NCI-H510A treated with DMSO at 0.1 percent for 48 hours (cell line): ENCODE data around the gene TBC1D3B.
"Not testable (repeated sequence)": the region's sequence is repeated elsewhere in the genome, so short reads cannot be mapped to it uniquely, and the experiment has no call there.

Source experiments
- DNase-seq: peaks from one replicate; lab custom pipeline; 2025; lab: John Stamatoyannopoulos, UW

Gene TBC1D3B

GRCh38 chr17:36181446-36182175 is 5.2 kb upstream of the TBC1D3B start:
- not testable (repeated sequence) for DNase-seq

- DNase-seq, result not testable (repeated sequence)
Measured at GRCh38 chr17:36168836-36169235, 7.6 kb downstream of the TBC1D3B start.

- DNase-seq, result no peak
Measured at GRCh38 chr17:36153895-36154610, 22.4 kb downstream of the TBC1D3B start.

DNA sequence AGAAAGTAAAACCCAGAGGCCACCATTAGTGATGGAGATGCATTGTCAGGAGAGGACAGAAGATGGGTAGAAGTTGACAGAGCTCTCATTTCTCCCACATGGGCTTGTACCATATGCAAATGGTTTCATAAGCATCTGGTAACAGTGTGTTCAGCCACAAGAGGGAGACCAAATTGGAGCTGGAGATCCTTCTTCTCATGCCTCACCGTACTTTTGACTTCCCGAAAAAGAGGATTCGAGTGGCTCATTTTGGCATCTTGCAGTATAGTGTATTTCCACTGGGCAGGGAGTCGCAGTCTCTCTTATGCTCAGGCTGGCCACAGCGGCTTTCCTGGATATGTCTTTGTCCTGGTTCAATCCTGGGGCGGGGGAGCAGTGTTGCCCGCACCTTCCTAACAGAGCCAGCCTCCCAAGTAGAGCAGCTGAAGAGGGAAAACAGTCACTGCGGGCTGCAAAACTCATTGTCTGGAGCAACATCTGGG is 23.8 kb downstream of the TBC1D3B start:
- no peak for DNase-seq

DNA sequence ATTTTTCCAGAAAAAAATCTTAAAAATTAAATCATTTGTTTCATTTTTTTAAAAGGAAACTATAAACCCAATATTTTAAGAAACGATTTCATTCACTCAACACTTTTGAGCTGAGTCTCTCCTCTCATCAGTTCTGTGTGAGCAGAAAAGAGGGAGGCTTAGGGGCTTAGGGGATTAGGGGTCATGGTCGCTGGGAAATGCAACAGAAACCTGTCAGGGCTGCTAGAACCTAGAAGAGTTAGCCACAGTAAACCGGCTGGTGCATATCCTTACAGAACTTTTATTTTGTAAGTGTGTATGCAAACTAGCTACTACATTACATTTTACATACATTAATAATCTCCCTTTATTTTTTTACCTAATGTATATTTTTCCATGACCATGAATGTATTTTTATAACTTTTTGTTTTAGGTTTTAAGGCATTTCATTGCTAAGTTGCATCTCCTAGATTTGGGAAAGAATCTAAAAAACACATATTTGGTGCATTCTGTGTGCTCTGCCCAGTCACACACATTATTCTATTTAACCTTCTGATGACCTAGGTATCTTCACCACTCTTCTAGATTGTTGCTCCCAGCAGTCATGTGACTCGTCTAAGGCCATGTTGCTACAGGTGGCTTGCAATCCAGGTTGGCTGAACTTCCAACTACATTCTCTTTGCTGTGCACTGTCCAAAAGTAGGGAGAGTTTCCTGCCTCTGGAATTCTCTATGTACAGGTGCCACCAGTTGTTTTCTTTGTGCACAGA is 24.4 kb downstream of the TBC1D3B start:
- DNase-seq, result no peak

GRCh38 chr17:36149296-36149820 is 27.1 kb downstream of the TBC1D3B start:
- no peak for DNase-seq

- DNase-seq, result peak; percentile 57
Measured at GRCh38 chr17:36148559-36149295, 27.7 kb downstream of the TBC1D3B start.

- no peak for DNase-seq
Measured at GRCh38 chr17:36147601-36148000, 28.8 kb downstream of the TBC1D3B start.

DNA sequence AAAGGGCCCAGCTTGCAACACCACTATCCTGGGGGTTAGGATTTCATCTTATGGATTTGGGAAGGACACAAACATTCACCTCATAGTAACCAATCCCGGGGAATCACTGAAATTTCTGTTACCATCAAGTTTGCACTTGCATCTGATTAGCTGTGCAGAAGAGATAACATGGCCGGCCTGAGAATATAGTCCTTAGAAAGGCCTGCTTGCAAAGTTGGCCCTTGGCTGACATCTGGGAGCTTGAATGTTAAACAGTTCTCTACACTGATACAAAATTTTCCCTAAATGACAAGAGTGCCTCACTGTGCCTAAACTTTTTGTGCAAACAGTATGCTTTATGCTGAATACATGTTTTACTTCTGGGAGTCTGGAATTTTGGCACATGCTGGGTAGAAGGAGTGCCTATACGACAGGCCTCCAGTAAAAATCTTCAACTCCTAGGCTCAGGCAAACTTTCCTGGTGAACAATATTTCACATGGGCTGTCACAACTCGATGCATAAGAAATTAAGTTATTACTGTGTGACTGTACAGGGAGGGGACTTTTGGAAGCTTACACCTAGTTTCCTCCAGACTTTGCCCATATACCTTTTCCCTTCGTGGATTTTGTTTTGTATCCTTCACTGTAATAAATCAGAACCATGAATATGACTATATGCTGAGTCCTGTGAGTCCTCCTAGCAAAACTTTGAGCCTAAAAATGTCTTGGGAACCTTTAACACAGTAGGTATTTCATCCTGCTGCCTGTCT is 31.3 kb downstream of the TBC1D3B start:
- DNase-seq, result no peak

- no peak for DNase-seq
Measured at GRCh38 chr17:36144014-36144413, 32.4 kb downstream of the TBC1D3B start.

DNA sequence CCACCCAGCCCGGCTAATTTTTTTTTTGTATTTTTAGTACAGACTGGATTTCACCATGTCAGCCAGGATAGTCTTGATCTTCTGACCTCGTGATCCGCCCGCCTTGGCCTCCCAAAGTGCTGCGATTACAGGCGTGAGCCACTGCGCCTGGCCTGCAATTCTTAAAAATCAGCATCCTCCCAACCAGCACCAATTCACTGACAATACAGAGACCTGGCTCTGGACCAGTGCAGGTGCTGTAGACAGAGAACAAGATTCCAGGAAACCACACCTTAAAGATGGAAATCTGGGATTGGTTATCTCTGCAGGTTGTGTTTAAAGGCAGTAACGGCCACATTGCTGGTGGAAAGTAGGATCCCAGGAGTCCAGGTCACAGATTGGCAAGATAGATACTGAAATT is 33.6 kb downstream of the TBC1D3B start:
- no peak for DNase-seq

GRCh38 chr17:36142235-36142634 is 34.2 kb downstream of the TBC1D3B start:
- no peak for DNase-seq

DNA sequence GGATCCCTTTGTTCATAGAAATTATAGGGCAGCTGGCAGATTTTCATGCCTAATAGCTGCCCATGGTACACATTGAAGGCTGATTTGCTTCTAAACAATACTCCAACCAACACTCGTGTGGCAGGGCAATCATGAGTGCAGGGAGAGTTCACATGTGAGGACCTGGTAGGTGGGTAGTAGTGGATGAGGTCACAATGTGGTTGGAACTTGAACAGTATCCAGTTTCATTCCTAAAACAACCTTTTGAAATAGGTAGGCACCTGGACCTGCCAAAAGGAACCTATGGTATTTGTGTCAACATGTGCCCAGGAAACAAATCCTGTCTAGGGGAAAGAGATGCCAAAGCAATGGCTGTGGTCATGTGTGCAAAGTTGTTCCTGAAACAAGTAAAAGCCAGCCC is 40.0 kb downstream of the TBC1D3B start:
- no peak for DNase-seq

- no peak for DNase-seq
Measured at GRCh38 chr17:36136036-36136435, 40.4 kb downstream of the TBC1D3B start.

- no peak for DNase-seq
Measured at GRCh38 chr17:36135465-36135864, 41.0 kb downstream of the TBC1D3B start.

DNA sequence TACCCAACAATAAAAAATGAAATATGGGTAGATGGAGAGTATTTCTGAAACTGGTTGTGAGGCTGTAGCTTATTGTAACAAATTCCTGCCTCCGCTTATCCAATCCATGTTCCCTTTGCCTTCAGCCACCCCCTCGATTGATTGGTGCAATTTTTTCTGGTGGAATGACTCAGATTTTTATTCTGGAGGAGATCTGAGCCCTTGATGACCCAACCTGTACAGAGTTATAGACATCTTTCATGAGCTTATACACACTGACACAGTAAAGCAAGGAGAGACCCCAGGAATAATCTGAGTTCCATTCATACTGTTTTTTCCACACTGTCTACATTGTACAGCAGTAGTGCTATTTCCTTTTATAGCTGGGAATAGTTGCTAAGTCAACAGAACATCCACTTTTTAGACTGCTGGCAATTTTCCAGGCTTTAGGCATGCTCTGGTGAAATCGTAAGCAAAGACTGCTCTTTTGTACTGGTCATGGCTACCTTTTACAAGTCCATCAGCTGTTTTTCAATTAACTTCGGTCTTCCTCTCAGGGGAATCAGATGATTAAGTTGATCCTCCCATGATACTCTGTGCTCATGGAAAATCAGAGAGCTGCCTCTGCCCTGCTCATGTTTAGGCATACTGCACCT is 42.7 kb downstream of the TBC1D3B start:
- DNase-seq, result no peak

GRCh38 chr17:36132421-36132831 is 44.0 kb downstream of the TBC1D3B start:
- DNase-seq, result no peak

DNA sequence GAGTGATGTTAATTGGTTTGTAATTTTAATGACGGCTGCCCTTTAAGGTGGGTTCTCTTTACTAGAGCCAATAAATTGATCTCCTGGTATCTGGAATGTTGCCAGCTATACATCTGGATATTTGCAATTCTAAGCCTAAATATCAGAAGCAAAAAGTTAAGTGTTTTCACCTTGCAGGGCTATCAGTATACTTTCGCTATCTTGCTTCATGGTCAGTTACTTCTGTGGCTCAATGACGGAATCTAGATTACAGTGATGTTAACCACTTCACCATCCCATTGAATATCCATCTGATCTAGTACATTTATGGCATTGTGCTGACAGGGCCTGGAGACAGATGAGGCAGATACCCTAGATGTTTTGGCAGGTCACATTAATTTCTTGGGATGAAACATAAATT is 44.5 kb downstream of the TBC1D3B start:
- DNase-seq, result no peak

GRCh38 chr17:36131421-36131820 is 45.0 kb downstream of the TBC1D3B start:
- DNase-seq, result no peak

- DNase-seq, result no peak
Measured at GRCh38 chr17:36130346-36130745, 46.1 kb downstream of the TBC1D3B start.

DNA sequence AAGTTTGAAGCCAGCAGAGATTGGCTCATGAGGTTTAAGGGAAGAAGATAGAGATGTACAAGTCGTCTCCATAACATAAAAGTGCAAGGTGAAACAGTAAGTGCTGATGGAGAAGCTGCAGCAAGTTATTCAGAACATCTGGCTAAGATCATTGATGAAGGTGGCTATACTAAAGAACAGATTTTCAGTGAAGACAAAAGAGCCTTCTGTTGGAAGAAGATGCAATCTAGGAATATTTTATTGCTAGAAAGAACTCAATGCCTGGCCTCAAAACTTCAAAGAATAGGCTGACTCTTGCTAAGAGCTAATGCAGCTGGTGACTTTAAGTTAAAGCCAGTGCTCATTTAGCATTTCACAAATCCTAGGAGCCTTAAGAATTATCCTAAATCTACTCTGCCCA is 46.8 kb downstream of the TBC1D3B start:
- DNase-seq, result no peak
